HEK293 (cell line): ENCODE results near the gene DSTN.

Experiments used
- CTCF ChIA-PET: fragments of 350-600 bp; formaldehyde crosslinking; extraction: SDS; loops from one replicate; lab custom pipeline; 2021; ENCODE audit warnings: antibody characterized with exemption; lab: Yijun Ruan, JAX
- POLR2A ChIA-PET: fragments of 300-600 bp; formaldehyde crosslinking; extraction: SDS; loops from one replicate; lab custom pipeline; 2020; ENCODE audit warnings: antibody characterized with exemption, inconsistent platforms; lab: Yijun Ruan, JAX
- H3K27ac ChIP-seq: fragments of 200-500 bp; sonication (Bioruptor generic); 2 replicates; pipeline ENCODE4 v1.5.1; 2014; ENCODE audit warnings: low read depth, low read length, control low read depth, inconsistent platforms; ENCODE audit errors: extremely low read depth
- H3K36me3 ChIP-seq, 2 experiments: fragments of 200-500 bp in 1 of 2; sonication (Bioruptor generic) in 1 of 2; 1 replicate in 1 of 2; 2 replicates in 1 of 2; pipeline ENCODE4 v1.5.1; 2014 to 2017; ENCODE audit warnings: inconsistent platforms in 2 of 2, low read length in 2 of 2; ENCODE audit not compliant: control insufficient read depth in 2 of 2, insufficient read depth in 1 of 2
- H3K4me1 ChIP-seq: fragments of 200-500 bp; sonication (Bioruptor generic); 2 replicates; pipeline ENCODE4 v1.5.1; 2014; ENCODE audit warnings: mild to moderate bottlenecking, low read length, inconsistent platforms; ENCODE audit not compliant: control insufficient read depth, insufficient read depth
- H3K4me3 ChIP-seq: 2 replicates; pipeline ENCODE4 v1.5.1; 2011; ENCODE audit warnings: low read depth, mild to moderate bottlenecking, control low read depth, low read length, moderate library complexity
- H3K9me3 ChIP-seq: fragments of 200-500 bp; sonication (Bioruptor generic); 2 replicates; pipeline ENCODE4 v1.5.1; 2014; ENCODE audit warnings: low read depth, low read length, inconsistent platforms; ENCODE audit not compliant: control insufficient read depth, insufficient read depth
- MYNN ChIP-seq: fragments of 450-650 bp; formaldehyde crosslinking; IDR thresholded peaks from 2 replicates; pipeline ENCODE4 v1.5.1; 2016; ENCODE audit warnings: missing biosample characterization, missing genetic modification characterization, borderline replicate concordance
- OSR2 ChIP-seq: fragments of 450-650 bp; formaldehyde crosslinking; IDR thresholded peaks from 2 replicates; pipeline ENCODE4 v1.5.1; 2016; ENCODE audit warnings: missing biosample characterization, missing genetic modification characterization
- PRDM10 ChIP-seq: fragments of 450-650 bp; formaldehyde crosslinking; IDR thresholded peaks from 2 replicates; pipeline ENCODE4 v1.5.1; 2016; ENCODE audit warnings: missing biosample characterization, missing genetic modification characterization
- SP7 ChIP-seq: fragments of 450-650 bp; formaldehyde crosslinking; IDR thresholded peaks from 2 replicates; pipeline ENCODE4 v1.5.1; 2016; ENCODE audit warnings: missing biosample characterization, missing genetic modification characterization
- ZBTB44 ChIP-seq: fragments of 450-650 bp; IDR thresholded peaks from 2 replicates; pipeline ENCODE4 v1.5.1; 2018; ENCODE audit warnings: missing biosample characterization, mild to moderate bottlenecking, missing genetic modification characterization
- ZBTB7A ChIP-seq: fragments of 450-650 bp; formaldehyde crosslinking; IDR thresholded peaks from 2 replicates; pipeline ENCODE4 v1.5.1; 2016; ENCODE audit warnings: low read depth, missing biosample characterization, missing genetic modification characterization
- ZNF214 ChIP-seq: fragments of 450-650 bp; formaldehyde crosslinking; IDR thresholded peaks from 2 replicates; pipeline ENCODE4 v1.5.1; 2017; ENCODE audit warnings: missing biosample characterization, mild to moderate bottlenecking, missing genetic modification characterization, borderline replicate concordance
- ZNF280C ChIP-seq: fragments of 450-650 bp; formaldehyde crosslinking; IDR thresholded peaks from 2 replicates; pipeline ENCODE4 v1.5.1; 2016; ENCODE audit warnings: missing biosample characterization, missing genetic modification characterization
- ZNF600 ChIP-seq: fragments of 450-650 bp; formaldehyde crosslinking; IDR thresholded peaks from 2 replicates; pipeline ENCODE4 v1.5.1; 2016; ENCODE audit warnings: missing biosample characterization, missing genetic modification characterization
- ZNF704 ChIP-seq: fragments of 450-650 bp; formaldehyde crosslinking; IDR thresholded peaks from 2 replicates; pipeline ENCODE4 v1.5.1; 2016; ENCODE audit warnings: missing biosample characterization, missing genetic modification characterization
- ZNF747 ChIP-seq: fragments of 450-650 bp; formaldehyde crosslinking; IDR thresholded peaks from 2 replicates; pipeline ENCODE4 v1.5.1; 2016; ENCODE audit warnings: missing biosample characterization, missing genetic modification characterization
- ZNF776 ChIP-seq: fragments of 450-650 bp; formaldehyde crosslinking; IDR thresholded peaks from 2 replicates; pipeline ENCODE4 v1.5.0; 2017; ENCODE audit warnings: missing biosample characterization, missing genetic modification characterization, borderline replicate concordance
- ZSCAN16 ChIP-seq: fragments of 450-650 bp; formaldehyde crosslinking; IDR thresholded peaks from 2 replicates; pipeline ENCODE4 v1.5.1; 2016; ENCODE audit warnings: missing biosample characterization, missing genetic modification characterization
- ZSCAN5A ChIP-seq: fragments of 450-650 bp; formaldehyde crosslinking; IDR thresholded peaks from 2 replicates; pipeline ENCODE4 v1.5.1; 2016; ENCODE audit warnings: missing biosample characterization, missing genetic modification characterization
- ZXDB ChIP-seq: fragments of 450-650 bp; formaldehyde crosslinking; IDR thresholded peaks from 2 replicates; pipeline ENCODE4 v1.5.1; 2016; ENCODE audit warnings: missing biosample characterization, missing genetic modification characterization

DSTN gene

GRCh38 chr20:17566345-17566744, 3.5 kb upstream of the DSTN start (continued):
- TF ChIP-seq ZNF280C (tag by site-specific recombination) = no peak
- no peak for TF ChIP-seq ZNF704 (tag by site-specific recombination)
- no peak for TF ChIP-seq SP7 (tag by site-specific recombination)

GRCh38 chr20:17568045-17568788, 1.7 kb upstream of the DSTN start:
- peak overlapping the region; percentile 99 for H3K27ac ChIP-seq
- CTCF ChIA-PET = no interaction called here

GRCh38 chr20:17568972-17569521, 828 bp upstream of the DSTN start:
- Histone ChIP-seq H3K36me3 (no peaks in the 10 kb centered on the region), H3K27ac (peak overlapping the region; percentile 99), H3K4me1 (peaks cover 8% of the 10 kb centered on the region), H3K9me3 (no peaks in the 10 kb centered on the region), H3K4me3 (peak overlapping the region; percentile 98)
- POLR2A ChIA-PET = interaction anchor here (1.0 to 2.9 kb wide), 6 partner anchors 8 to 38 kb away, joined by 5 to 24 read pairs (median 7); partner anchors contain the start of gene BFSP1
- CTCF ChIA-PET = interaction anchor here (1.1 kb wide), 1 partner anchor 45 kb away, joined by 4 read pairs; no protein-coding TSS in a partner anchor
- TF ChIP-seq ZNF747 (no peak), ZBTB7A (tag by site-specific recombination) (no peak), ZBTB44 (tag by site-specific recombination) (no peak), OSR2 (tag by site-specific recombination) (peak; percentile 59), ZNF776 (tag by site-specific recombination) (no peak), SP7 (tag by site-specific recombination) (peak; percentile 89), MYNN (tag by site-specific recombination) (no peak), ZSCAN5A (tag by site-specific recombination) (no peak), ZSCAN16 (tag by site-specific recombination) (no peak), ZNF214 (tag by site-specific recombination) (no peak), ZXDB (tag by site-specific recombination) (0 out of 2 replicates have a peak, but pooled peaks have one; percentile 29)

More at GRCh38 chr20:17568045-17568788, 1.7 kb upstream of the DSTN start:
- H3K4me1 ChIP-seq = peaks cover 8% of the 10 kb centered on the region
- H3K4me3 ChIP-seq = peak overlapping the region; percentile 98
- POLR2A ChIA-PET = no interaction called here
- TF ChIP-seq PRDM10 (tag by site-specific recombination) (no peak), ZNF600 (tag by site-specific recombination) (peak; percentile 67)
- H3K9me3 ChIP-seq = no peaks in the 10 kb centered on the region
- H3K36me3 ChIP-seq = no peaks in the 10 kb centered on the region
